ENCODE measurements around the gene GSG1L. TPM values are rescaled to one million over a fixed set of nuclear protein-coding genes. Genes with fewer than 3 reads are reported as not detected.

GSG1L gene
- polyA plus RNA-seq, 1 donor (not counting 4 experiments of a cell fraction or from before 2014, with no cell fraction given): not detected

DNA sequence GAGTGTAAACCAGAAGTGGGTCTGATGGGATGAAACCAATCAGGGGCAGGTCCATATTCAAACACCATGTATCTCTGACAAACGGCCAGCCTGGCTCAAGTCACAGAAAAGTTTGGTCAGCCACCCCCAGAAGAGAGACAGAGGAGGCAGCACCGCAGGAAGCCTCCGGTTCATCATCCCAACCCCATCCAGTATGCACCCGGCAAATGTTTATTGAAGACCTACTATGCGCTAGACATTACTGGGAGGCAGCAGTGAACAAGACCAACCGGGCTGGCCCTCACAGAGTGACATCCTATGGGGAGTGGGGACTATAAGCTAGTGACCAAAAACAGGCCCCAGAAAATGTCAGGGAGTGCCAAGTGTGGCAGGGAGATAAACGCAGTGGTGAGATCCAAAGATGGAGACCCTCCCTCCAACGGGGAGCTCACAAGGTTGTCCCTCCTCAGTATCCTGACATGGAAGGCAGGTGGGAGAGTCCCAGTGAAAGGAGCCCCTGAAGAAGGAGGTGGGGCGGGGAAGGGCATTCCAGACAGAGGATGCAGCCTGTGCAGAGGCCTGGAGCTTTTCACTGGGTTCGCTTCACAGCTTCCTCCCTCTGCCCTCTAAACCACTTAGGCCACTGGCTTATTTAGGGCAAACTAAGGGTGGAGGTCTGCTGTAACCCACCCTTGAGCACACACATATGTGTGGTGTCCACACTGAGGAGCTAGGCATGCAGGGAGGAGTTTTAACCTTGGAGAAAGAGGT, 2.0 kb downstream of the GSG1L start:
- Histone ChIP-seq H3K9ac (ENCODE audit: control insufficient read depth, extremely low read depth, insufficient read depth, low read length) (no peak overlapping the region), H3K36me3 (ENCODE audit: control insufficient read depth in 2 of 2, extremely low read depth in 1 of 2, insufficient read depth in 2 of 2, low read length in 2 of 2) (no peaks in the 10 kb centered on the region), H3K4me1 (ENCODE audit: control insufficient read depth, extremely low read depth, insufficient read depth, low read length) (no peaks in the 10 kb centered on the region), H3K9me1 (ENCODE audit: control insufficient read depth, extremely low read depth, insufficient read depth, low read length) (no peaks in the 10 kb centered on the region), H3K27ac (ENCODE audit: control insufficient read depth, insufficient read depth, low read length) (no peak overlapping the region), H3K79me2 (ENCODE audit: control insufficient read depth, insufficient read depth, low read length) (no peaks in the 10 kb centered on the region), H3K4me3 (ENCODE audit: control insufficient read depth in 2 of 3, extremely low read depth in 1 of 3, insufficient read depth in 2 of 3, low read depth in 1 of 3, low read length in 3 of 3) (no peak overlapping the region), H3K4me2 (ENCODE audit: control insufficient read depth, extremely low read depth, insufficient read depth, low read depth, low read length) (no peak overlapping the region), H4K20me1 (ENCODE audit: control insufficient read depth, extremely low read depth, insufficient read depth, low read length) (no peaks in the 10 kb centered on the region), H3K27me3 (ENCODE audit: control insufficient read depth, extremely low read depth, insufficient read depth, low read length) (peaks cover 54% of the 10 kb centered on the region), H2AFZ (ENCODE audit: control insufficient read depth, low read length) (no peak overlapping the region), H3K9me3 (ENCODE audit: control insufficient read depth, low read depth, low read length) (no peaks in the 10 kb centered on the region)
- dilution Hi-C loops (cut with MboI; ENCODE audit: extremely low pct_ligation_motif_present, low sequenced_read_pairs): no loop called here
- no peak for FAIRE-seq
- no peak for TF ChIP-seq CTCF (optimal IDR thresholded peaks at IDR 0.05 in 1 of 3, IDR thresholded peaks at IDR 0.05 in 1 of 3, conservative IDR thresholded peaks at IDR 0.05 in 1 of 3; ENCODE audit: extremely low read depth in 1 of 3, insufficient read depth in 2 of 3, low read length in 3 of 3)
- no peak for TF ChIP-seq EZH2 (IDR thresholded peaks at IDR 0.05; ENCODE audit: low read length)
- no peak for DNase-seq (ENCODE audit: low read depth, low spot score)

DNA sequence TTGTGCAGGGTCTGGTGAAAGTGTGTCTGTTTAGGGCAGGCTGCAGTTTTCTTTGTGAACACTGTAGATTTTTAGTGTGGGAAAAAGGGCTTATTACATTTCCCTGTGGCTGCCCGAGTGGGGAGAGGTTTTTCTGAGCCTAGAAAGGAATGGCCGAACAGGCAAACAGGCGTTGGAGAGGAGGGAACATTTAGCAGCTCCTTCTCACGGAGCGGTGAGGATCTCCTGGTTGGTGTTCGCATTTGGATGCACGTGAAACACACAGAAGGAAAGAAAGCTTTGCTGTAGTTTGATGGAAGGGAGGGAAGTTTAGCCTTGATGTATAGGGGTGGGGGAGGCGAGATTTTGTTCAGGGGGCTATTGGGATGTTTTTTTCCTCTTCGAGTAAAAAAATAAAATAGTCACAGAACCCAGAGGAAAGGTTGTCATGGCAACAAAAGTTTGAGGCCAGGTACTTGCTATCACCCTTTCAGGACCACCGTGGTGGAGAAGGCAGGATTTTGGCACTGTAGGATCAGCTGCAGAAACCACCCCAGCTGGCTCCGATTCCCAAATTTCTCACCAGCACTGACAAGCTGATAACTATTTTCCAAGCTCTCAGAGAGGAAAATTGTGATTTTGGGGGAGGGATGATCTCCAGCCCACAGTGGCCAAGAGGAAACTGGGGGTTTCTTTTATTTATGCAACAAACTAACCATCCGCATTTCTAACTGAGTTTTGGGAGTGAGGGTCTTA, 3.5 kb downstream of the GSG1L start:
- Histone ChIP-seq H3K36me3 (ENCODE audit: control insufficient read depth in 2 of 2, extremely low read depth in 1 of 2, insufficient read depth in 2 of 2, low read length in 2 of 2) (no peaks in the 10 kb centered on the region), H3K4me1 (ENCODE audit: control insufficient read depth, extremely low read depth, insufficient read depth, low read length) (no peaks in the 10 kb centered on the region), H3K4me3 (ENCODE audit: control insufficient read depth in 2 of 3, extremely low read depth in 1 of 3, insufficient read depth in 2 of 3, low read depth in 1 of 3, low read length in 3 of 3) (no peak overlapping the region), H3K79me2 (ENCODE audit: control insufficient read depth, insufficient read depth, low read length) (no peaks in the 10 kb centered on the region), H3K9ac (ENCODE audit: control insufficient read depth, extremely low read depth, insufficient read depth, low read length) (no peak overlapping the region), H3K9me1 (ENCODE audit: control insufficient read depth, extremely low read depth, insufficient read depth, low read length) (no peaks in the 10 kb centered on the region), H2AFZ (ENCODE audit: control insufficient read depth, low read length) (no peak overlapping the region), H3K27me3 (ENCODE audit: control insufficient read depth, extremely low read depth, insufficient read depth, low read length) (peaks cover 52% of the 10 kb centered on the region), H3K27ac (ENCODE audit: control insufficient read depth, insufficient read depth, low read length) (no peak overlapping the region), H3K9me3 (ENCODE audit: control insufficient read depth, low read depth, low read length) (no peaks in the 10 kb centered on the region), H3K4me2 (ENCODE audit: control insufficient read depth, extremely low read depth, insufficient read depth, low read depth, low read length) (no peak overlapping the region), H4K20me1 (ENCODE audit: control insufficient read depth, extremely low read depth, insufficient read depth, low read length) (no peaks in the 10 kb centered on the region)
- DNase-seq (ENCODE audit: low read depth, low spot score): no peak
- dilution Hi-C loops (cut with MboI; ENCODE audit: extremely low pct_ligation_motif_present, low sequenced_read_pairs): no loop called here
- no peak for FAIRE-seq
- TF ChIP-seq EZH2 (IDR thresholded peaks at IDR 0.05; ENCODE audit: low read length) (no peak), CTCF (optimal IDR thresholded peaks at IDR 0.05 in 1 of 3, IDR thresholded peaks at IDR 0.05 in 1 of 3, conservative IDR thresholded peaks at IDR 0.05 in 1 of 3; ENCODE audit: extremely low read depth in 1 of 3, insufficient read depth in 2 of 3, low read length in 3 of 3) (no peak)

All from keratinocyte (primary cell).